Measurements from ENCODE around the gene CNOT1.

The CNOT1 gene

DNA sequence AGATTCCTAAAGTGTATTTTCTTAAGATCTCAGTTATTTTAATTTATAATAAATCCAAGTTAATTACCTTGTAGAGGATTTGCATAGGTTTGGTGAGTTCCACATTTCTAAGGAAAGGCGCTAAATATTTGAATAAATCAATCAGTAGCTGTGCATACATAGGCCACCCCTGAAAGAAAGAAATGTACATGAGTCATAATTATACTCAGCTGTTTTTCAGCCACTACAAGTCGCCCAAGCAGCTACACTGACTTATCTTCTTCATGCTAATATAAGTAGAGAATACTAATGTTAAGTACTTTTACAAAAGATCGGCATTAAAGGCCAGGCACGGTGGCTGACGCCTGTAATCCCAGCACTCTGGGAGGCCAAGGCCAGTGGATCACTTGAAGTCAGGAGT is 99.4 kb downstream of the CNOT1 start:
- DNase-seq (ENCODE audit: insufficient read length, low spot score) (no peak), FAIRE-seq (no peak)

DNA sequence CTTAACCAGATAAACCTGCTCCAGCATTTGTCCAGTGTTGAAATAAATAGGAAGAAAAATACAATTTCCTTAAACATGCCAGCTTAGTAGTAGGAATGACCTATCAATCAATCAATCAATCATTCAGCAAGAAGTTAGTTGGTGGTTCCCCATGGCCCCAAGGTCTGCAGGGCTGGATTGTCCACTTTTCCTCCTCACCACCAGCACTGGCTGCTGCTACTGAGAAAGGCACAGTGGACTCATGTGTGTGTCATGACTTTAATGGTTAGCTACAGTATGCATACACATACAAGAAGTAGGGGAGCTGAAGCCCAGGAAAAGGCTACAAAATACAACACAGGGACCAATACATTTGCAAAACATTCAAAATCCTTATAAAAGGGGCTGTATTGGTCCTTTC is 109.9 kb downstream of the CNOT1 start:
- no peak for DNase-seq (ENCODE audit: insufficient read length, low spot score)
- no peak for FAIRE-seq

DNA sequence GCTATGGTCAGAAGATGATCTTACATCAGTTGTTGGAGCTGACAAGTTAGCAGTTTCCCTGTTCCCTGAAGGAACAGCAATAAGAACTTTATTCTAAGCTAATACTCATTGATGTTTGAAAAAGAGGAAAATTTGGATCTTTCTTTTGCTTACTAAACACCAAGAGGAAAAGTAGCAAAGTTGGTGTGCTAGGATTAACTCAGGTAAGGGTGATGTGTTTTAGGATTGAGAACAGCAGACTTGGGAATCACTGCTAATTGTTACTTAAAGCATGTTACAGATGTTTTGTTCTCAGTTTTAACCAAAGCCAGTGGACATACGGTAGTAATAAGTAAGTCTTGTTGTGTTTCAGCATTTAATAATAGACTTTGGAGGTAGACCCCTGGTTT is 110.7 kb downstream of the CNOT1 start:
- FAIRE-seq: peak; percentile 23
- DNase-seq (ENCODE audit: insufficient read length, low spot score): no peak

DNA sequence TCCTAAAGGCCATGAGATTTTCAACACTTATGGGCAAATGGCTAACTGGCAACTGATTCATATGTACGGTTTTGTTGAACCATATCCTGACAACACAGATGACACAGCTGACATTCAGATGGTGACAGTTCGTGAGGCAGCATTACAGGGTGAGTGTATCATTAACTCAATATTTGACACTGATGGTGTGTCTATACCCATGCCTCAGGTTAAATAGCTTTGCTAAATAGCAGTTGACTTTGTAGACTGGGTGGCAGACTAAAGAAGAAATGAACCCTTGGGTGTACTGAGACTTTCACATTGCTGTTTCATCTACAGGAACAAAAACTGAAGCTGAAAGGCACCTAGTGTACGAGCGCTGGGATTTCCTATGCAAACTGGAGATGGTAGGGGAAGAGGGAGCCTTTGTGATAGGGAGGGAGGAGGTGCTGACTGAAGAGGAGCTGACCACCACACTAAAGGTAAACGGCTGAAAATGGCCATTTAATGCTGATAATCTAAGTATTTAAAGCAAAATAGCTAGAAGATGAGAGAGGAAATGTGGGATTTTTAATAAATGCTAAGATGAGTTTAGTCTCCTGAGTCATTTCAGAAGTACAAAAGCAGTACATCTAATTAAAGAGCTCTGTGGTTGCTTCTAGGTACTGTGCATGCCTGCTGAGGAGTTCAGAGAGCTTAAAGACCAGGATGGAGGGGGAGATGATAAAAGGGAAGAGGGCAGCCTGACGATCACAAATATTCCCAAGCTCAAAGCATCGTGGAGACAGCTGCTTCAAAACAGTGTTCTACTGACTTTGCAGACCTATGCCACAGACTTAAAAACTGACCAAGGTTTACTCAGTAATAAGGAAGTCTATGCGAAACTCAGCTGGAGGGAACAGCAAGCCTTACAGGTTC is 111.3 kb downstream of the CNOT1 start:
- FAIRE-seq (peak; percentile 82), DNase-seq (ENCODE audit: insufficient read length, low spot score) (no peak)

DNA sequence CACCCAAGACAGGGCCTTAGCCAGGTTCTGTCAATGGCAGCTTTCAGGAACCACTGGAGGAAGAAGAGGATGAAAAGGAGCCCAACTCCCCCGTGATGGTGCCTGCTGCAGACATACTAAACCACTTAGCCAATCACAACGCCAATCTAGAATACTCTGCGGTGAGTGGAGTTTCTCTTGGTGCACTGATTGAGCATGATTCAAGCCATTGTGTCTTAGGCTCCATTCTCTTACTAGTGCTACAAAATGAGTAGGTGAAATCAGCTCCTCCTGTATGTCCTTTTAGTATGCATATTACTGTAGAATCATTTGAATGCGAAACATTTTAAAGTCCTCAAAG is 112.9 kb downstream of the CNOT1 start:
- FAIRE-seq (no peak), DNase-seq (ENCODE audit: insufficient read length, low spot score) (no peak)

DNA sequence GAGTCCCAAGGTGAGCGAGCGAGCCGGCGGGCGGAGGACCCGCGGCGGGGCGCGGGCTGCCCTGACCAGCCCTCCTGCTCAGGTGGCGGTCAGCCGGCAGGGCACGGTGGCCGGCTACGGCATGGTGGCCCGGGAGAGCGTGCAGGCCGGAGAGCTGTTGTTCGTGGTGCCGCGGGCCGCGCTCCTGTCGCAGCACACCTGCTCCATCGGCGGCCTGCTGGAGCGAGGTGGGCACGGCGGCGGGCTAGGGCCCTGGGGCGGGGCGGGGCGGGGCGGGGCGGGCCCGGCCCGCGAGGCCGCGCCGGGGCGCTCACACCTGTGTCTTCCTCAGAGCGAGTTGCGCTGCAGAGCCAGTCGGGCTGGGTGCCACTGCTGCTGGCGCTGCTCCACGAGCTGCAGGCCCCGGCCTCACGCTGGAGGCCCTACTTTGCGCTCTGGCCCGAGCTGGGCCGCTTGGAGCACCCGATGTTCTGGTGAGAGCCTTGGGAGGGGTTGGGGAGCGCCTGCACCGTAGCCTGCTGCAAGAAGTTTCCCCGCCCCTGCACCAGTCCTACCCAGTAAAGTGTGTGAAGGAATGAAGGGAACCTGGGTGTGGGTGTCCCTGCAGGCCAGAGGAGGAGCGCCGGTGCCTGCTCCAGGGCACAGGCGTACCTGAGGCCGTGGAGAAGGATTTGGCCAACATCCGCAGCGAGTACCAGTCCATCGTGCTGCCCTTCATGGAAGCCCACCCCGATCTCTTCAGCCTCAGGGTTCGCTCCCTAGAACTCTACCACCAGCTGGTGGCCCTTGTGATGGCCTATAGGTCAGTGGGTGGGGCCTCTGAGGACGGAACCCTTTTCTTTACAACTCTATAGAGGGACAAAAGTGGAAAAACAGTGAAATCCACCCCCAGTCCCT is 113.5 kb downstream of the CNOT1 start:
- DNase-seq (ENCODE audit: insufficient read length, low spot score): no peak
- no peak for FAIRE-seq

DNA sequence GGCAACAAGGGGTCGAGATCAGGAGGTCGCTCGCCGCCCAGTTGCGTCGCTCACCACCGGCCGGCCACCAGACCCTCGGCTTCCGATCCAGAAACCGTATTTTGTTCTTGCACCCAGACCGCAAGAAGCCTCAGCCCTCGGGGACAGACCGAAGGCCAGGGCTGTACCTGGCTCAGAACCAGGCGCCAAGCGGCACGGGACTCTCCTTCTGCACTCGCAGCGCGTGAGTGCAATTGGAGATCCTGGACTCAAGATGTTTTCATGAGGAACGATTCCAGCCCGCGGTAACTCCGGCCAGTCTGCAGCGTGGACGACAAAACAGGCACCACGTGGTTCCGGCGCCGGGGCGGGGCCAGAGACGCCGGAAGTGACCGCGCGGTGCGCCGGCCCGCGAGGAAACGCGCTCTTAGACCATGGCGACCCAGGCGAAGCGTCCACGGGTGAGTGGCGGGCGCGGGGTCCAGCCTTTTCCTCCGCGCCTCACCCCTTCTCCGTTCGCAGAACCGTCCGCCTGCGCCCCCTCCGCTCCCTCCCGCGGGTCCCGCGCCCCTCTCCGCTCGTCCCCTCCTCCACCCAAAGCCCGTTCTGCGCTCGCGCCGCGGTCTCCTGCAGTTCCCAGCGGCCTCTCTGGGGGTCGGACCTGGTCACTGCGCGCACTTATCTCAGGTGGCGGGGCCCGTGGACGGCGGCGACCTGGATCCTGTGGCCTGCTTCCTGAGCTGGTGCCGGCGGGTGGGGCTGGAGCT is 114.3 kb downstream of the CNOT1 start, which contains the start of gene SETD6:
TSS of gene SETD6 (plus strand) at position 393 of the 746 bp plus-strand sequence. CDS start at position 414, 21 bp downstream.
- peak; percentile 53 for DNase-seq (ENCODE audit: insufficient read length, low spot score)
- FAIRE-seq: peak; percentile 78

DNA sequence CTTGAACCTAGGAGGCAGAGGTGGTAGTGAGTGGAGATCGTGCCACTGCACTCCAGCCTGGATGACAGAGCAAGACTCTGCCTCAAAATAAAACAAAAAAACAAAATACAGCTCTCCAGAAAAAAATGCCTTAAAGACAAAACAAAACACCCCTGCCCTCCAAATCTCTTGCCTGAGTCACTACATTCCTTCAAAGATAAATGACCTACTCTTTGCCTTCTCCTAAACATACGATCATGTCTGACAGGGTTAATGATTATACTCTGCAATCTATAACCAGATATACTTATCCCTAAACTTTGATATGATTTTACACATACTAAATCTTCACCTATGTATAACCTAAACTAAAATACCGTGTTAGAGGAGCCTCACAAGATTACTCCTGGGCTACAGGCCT is 115.8 kb downstream of the CNOT1 start:
- DNase-seq (ENCODE audit: insufficient read length, low spot score) (no peak), FAIRE-seq (no peak)

DNA sequence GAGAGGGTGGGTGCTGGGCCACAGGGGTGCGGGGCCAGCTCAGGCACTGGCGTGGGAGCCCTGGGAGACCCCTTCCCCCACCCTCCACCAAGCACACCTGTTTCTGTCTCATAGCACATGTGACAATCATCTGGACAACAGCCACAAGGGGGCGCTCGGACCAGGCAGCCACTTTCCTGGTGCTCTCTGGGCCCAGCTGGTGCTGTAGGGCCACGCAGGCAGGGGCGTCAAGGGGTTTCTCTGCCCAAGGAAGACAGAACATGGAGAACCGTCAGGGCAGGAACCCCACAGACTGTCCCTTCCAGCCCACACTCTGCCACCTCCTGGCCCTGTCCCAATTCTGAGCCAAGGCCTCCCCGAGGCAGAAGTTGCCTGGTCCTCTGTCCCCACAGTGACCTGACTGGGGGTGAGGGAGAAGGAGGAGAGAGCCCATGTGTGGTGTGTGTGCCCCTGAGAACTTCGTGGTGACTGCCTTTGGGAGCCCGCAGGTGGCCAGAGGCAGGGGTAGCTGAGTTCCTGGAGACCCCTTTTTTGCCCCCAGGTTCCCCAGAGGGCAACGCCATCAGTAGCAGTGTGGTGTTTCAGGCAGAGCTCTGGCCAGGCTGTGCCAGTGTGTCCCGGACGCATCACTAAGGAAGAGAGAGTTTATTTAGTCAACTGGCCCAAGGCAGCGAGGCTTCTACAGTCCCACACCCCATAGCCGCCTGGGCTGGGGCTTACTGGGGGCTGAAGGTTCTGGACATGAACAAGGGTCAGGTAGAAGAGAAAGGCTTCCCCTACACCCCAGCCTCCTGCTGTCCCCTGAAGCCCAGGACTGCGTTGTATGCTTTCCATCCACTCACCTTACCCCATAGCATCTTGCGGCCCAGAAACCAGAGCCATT is 117.5 kb downstream of the CNOT1 start:
- DNase-seq (ENCODE audit: insufficient read length, low spot score): peak; percentile 53
- peak; percentile 74 for FAIRE-seq

DNA sequence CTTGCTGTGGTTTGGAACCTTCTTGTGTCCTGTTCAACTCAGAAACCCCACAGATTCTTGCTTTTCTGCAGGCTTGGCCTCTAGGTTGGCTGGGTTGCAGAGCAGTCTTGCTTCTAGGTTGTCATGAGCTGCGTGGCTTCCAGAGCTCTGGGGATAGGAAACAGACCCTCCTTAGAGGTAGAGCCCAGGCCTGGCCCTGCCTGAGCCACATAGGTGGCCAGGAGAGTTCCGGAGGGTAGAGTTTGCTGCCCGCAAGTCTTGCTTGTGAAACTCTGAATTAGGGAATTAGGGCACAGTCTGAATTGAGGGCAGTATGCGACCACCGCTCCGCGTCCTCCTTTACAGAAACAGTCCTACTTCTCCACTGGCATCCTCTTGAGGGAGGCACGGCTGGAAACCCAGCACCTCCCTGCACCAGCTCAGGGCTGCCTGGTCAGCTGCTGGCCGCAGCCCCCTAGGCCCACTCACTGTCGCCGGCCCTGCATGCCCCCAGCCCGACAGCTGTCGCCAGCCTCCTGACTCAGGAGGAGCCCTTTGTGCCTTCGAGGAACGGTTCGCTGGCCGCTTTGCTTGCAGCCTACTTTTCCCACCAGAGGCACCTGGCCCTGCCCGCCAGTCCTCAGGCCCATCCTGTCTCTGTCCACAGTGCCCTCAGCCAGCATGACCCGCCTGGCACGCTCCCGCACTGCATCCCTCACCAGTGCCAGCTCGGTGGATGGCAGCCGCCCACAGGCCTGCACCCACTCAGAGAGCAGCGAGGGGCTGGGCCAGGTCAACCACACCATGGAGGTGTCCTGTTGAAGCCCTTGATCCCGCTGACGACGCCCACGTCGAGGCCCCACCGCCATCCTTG is 118.6 kb downstream of the CNOT1 start:
- no peak for FAIRE-seq
- DNase-seq (ENCODE audit: insufficient read length, low spot score): no peak

DNA sequence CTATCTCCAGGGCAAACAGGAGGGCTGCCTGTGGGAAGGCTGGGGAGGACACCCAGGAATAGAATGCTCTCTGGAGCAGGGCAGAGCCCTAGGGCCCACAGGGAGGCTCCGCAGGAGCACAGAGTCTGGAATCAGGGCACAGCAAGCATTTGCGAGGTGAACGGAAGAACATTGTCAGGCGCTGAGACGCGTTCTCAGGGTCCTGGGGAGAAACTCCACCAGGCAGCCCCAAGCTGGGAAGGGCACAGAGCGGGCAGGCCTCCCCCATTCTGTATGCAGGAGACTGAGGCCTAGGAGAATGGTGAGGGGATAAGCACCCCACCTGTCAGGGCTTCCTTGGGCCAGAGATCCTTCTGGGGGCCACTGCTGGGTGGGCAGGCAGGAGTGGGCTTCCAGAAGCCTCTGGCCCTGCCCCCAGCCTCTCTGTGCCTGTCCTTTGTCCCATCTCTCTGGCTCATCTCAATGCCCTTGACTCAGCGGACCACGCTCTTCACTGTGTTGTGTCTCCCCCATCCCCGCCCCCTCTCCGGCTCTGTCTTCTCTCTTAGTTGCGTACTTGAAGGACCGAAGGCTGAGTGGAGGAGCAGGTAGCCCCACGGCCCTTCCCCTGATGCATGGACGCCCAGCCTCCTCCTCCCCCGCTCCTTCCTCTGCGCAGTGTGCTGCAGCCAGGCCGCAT is 119.4 kb downstream of the CNOT1 start:
- FAIRE-seq (no peak), DNase-seq (ENCODE audit: insufficient read length, low spot score) (no peak)

DNA sequence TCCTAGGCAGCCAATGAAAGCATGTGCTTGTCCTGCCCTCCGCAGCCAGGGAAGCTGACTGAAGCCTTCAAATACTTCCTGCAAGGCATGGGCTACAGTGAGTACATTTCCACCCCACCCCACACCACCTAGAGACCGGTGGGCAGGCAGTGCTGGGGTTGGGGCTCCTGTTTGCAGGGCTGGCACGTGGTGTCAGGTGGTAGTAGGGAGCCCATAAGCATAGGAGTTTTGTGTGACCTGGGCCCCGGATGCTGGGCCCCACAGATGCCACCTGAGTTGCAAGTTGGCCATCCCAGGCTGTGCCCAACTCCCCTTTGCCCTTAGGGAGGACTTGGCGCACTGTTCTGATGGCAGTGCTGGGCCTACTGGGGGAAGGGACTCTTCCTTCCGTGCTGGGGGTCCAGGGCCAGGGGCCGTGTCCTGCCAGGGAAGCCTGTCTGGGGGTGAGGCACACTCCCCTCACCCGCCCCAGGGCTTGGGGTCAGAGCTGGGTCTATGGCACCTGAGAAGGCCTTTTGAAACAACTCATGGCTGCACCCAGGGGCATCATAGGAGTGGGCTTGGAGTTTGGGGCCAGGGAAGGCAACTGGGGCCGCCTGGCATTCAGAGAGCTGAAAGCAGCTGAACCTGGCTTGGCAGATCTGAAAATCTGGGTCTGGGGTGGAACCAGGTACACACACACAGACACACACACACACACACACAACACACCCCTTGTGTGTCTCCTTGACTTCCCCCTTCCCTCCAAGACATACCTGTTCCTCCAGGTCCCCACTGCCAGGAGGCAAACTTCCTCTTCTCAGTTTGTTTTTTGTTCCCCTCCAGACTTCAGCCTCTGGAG is 120.2 kb downstream of the CNOT1 start:
- FAIRE-seq: no peak

DNA sequence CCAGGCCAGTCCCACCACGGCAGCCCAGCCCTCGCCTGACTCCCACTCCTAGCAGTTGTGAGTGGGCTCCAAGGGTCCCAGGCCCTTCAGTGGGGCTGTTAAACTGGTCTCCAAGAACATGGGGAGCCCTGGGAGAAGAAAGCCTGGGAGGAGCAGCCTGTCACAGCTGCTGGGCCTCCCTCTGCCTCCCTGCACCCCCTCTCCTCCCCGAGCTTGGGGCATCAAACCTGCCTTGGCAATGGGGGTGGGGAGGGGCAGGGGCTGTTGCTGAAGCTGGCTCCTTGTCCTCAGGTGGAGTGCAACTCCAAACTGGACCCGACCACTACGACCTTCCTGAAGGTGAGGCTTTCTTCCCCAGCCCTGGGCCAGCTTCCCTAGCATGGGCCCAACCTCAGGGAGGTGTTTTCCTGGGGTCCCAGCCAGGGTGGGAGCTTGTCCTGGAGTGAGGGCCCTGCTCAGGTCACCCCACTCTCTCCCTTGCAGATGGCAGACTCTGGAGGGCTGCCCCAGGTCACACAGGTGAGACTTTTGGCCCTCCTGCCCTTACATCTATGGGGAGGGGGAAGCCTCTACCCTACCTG is 120.9 kb downstream of the CNOT1 start:
- no peak for FAIRE-seq

More for the DNA sequence above, 120.2 kb downstream of the CNOT1 start:
- DNase-seq (ENCODE audit: insufficient read length, low spot score): no peak

DNA sequence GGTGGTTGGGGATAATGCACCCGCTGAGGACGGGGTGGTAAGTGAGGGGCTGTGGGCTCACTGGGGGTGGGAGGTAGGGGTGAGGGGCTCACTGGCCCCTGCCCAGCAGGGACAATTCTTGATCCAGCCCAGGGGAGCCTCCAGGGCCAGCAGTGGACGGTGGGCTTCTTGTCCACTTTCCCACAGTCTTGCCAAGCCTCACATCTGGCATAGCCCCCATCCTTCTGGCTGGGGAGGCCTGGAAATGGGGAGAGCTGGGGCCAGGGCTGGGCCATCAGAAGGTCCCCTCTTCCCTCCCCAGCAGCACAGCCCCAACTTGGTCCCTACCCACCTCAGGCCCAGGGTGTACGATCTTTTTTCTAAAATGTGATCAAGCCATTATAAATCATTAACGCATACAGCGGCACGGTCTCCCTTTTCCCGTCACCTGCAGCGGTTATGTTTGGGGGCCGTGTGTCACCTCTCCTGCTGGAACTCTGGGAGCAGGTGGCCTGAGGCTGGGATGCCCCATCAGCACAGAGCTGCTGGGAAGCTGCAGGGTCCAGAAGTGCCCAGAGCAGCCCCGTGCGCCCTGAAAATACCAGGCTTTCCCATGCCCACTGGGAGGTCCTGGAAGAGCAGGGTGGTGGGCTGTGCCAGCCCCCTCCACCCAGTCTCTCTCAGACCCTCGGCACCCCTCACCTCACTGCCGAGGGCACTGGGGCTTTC is 121.5 kb downstream of the CNOT1 start:
- DNase-seq (ENCODE audit: insufficient read length, low spot score) (no peak), FAIRE-seq (no peak)

More for the DNA sequence above, 120.9 kb downstream of the CNOT1 start:
- DNase-seq (ENCODE audit: insufficient read length, low spot score): no peak

DNA sequence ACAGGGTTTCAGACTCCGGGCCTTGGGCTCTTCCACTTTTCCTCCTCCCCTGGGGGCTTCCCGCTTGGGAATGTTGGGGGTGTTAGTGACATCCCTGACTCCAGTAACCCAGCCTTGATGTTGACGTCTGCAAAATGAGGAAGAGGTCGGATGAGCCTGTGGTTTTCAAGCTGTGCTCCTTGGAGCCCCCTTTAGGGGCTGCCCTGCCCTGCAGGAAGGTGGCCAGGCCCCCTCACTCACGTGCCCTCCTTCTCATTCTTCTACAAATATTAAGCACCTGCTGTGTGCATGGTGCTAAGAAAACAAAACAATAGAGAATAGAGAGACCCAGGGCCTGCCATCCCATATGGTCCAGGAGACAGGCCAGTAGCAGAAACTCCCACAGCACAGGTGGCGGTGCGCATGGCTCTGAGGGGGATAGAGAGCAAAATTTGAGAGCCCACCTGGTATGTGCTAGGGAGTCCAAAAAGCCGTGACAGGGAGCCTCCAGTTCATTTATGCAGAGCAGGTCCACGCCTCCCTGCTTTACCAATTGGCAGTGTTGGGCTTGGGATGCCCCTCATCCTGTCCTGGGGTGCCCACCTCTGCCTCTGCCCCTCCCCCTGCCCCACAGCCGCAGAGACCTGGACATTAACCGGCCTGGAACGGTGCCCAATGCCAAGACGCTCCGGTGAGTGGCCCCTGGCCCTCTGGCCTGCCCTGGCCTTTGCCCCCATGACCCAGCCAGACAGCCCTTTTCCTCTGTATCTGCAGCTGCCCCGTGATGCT is 122.2 kb downstream of the CNOT1 start:
- DNase-seq (ENCODE audit: insufficient read length, low spot score) (no peak), FAIRE-seq (no peak)

Data from HTR-8/SVneo (cell line).